Urinary bladder (tissue), 4 donors: Measurements from ENCODE around the gene EDEM3. TPM values are rescaled to one million over a fixed set of nuclear protein-coding genes. Genes with fewer than 3 reads are reported as not detected.

Source experiments
- DNase-seq: peaks from one replicate; pipeline ENCODE4 v3.0.0-alpha.2; 2015; ENCODE audit errors: extremely low spot score
- H3K27ac ChIP-seq: one replicate; pipeline ENCODE4 v1.5.1; 2013; ENCODE audit warnings: low read depth, mild to moderate bottlenecking, moderate library complexity
- H3K36me3 ChIP-seq: one replicate; pipeline ENCODE4 v1.6.1; 2013; ENCODE audit warnings: mild to moderate bottlenecking, moderate library complexity; ENCODE audit not compliant: insufficient read depth
- H3K4me1 ChIP-seq: one replicate; pipeline ENCODE4 v1.6.1; 2013; ENCODE audit warnings: mild to moderate bottlenecking, moderate library complexity; ENCODE audit not compliant: insufficient read depth
- H3K4me3 ChIP-seq: one replicate; pipeline ENCODE4 v1.5.1; 2013; ENCODE audit warnings: low read depth, low read length
- WGBS: extraction: QIAGEN DNeasy Blood & Tissue Kit; methylation state at CpG from one replicate; pipeline ENCODE4 v1.1.7; 2013; 5-methylcytosine and 5-hydroxymethylcytosine counted together
- polyA plus RNA-seq: library from polyadenylated mRNA; stranded (reverse); fragments of 200-250 nt; gene quantifications from one replicate; pipeline ENCODE4 v1.2.3, GENCODE V29; 2013
- total RNA-seq: library from RNA; depleted of rRNA; stranded (reverse); fragments of >200 nt; gene quantifications from one replicate; pipeline ENCODE4 v1.2.3, GENCODE V29; 2014
- donor health status: healthy with polysubstance abuse.
- donor health status: healthy.

Gene EDEM3
- total and polyA plus RNA-seq, 2 donors, result 11.9 to 56.3 TPM

DNA sequence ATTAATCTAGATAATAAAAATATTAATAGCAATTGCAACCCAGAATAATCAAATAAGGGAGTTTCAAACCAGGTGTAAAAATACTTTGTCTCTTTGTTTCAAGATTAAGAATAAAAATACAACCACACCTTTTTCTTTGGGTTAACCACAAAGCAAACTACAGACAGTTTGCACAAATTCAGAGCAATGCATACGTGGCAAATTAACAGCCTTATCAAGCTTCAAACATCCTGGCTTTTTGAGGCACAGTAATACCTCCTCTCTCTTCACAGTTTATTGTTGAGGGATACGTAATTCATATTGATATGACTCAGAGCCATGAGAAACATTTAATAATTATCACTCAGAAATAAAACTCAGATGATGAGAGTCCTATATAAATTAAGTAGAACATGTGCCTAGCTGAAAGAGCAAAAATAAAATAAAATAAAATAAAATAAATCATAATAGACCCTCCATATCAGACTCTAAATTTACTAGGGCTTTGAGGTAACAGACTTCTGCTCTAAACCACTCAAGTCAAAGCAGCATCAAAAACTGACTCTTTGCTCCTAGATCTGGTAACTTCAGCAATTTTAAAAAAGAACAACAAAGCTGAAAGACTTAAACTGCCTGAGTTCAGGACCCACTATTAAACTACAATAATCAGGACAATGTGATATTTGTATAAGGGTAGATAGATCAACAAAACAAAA is 11.4 kb downstream of the EDEM3 start:
- Histone ChIP-seq H3K4me1 (no peaks in the 10 kb centered on the region), H3K36me3 (no peaks in the 10 kb centered on the region), H3K27ac (no peak overlapping the region), H3K4me3 (no peak overlapping the region)
- no peak for DNase-seq
- 83% methylated on average over 2 of the region's 2 CpGs for WGBS

DNA sequence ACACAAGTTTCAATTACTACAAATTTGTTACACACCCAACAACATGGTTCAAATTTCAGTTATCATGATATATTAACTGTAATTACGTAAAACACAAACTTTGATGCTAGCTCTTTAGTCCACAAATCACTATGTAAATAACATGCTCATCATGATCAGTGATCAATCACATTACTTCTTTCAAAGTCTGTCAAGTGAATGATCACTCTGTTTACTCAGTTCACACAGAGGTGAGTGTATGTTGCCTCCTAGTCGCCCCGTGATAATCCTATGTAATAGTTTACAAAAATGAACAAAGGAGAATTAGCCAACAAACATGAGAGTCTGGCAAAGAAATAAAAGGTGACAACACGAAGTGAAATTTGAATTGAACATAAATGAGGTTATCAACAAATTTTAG is 14.3 kb downstream of the EDEM3 start:
- H3K36me3 ChIP-seq, result peaks cover 2% of the 10 kb centered on the region
- H3K4me3 ChIP-seq, result no peak overlapping the region
- no peak overlapping the region for H3K27ac ChIP-seq
- WGBS, result 70% methylated on average over 4 of the region's 4 CpGs
- no peaks in the 10 kb centered on the region for H3K4me1 ChIP-seq
- no peak for DNase-seq

DNA sequence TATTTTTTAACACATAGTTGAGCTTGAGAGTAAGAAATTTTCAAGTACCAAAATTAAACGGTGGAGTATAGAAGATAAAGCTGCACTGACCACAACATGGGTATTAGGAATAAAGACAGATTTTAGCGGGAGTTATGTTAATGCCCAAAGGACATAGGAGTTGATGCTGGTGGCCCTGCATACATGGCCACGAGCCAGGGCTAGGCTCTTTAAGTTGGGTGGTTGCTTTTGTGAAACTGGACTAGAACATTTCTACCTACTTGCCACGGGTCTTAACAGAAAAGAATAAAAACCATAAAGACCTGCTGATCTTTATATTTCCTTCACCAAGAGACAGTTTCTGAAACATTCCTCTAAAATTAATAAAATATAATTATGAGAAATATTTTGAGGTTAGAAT is 14.9 kb downstream of the EDEM3 start:
- Histone ChIP-seq H3K27ac (no peak overlapping the region), H3K4me1 (no peaks in the 10 kb centered on the region), H3K36me3 (peaks cover 2% of the 10 kb centered on the region), H3K4me3 (no peak overlapping the region)
- no peak for DNase-seq
- 93% methylated on average over 4 of the region's 4 CpGs for WGBS

DNA sequence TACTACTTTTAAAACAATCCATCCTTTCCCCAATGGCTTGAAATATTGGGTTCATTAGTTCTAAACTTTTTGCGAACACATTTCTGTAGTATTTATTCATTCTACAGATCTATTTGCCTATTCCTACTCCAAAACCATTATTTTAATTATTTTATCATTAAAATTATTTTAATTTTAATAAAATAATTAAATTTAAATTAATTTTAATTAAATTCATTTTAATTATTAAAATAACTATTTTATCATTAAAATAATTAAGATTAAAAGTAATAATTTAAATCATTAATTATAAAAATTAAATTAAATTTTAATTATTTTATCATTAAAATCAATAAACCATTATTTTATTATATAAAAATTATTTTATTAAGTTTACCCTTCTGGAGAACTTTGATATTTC is 15.6 kb downstream of the EDEM3 start:
- no peak overlapping the region for H3K27ac ChIP-seq
- peaks cover 2% of the 10 kb centered on the region for H3K36me3 ChIP-seq
- no peak for DNase-seq
- no peak overlapping the region for H3K4me3 ChIP-seq
- no peaks in the 10 kb centered on the region for H3K4me1 ChIP-seq
- 99% methylated on average over 1 of the region's 1 CpG for WGBS

DNA sequence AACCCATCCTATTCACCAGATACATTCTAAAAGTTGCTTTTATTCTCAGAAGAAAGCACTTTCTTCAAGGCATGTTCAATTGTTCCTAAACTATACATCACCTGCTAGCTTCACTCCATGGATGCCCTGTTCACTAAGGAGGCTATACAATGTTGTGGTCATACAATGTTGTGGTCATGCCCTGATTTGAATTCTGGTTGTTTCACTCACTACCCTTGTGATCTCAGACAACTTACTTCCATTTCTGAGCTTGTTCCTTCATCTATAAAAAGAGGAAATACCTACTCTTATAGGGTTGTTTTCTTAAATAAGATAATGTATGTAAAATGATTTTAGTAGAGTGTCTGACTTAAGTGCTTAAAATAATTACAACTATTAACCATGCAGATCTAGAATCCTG is 19.7 kb downstream of the EDEM3 start:
- no peak for DNase-seq
- H3K4me1 ChIP-seq, result no peaks in the 10 kb centered on the region
- H3K36me3 ChIP-seq, result peaks cover 2% of the 10 kb centered on the region
- H3K27ac ChIP-seq, result no peak overlapping the region
- no peak overlapping the region for H3K4me3 ChIP-seq

DNA sequence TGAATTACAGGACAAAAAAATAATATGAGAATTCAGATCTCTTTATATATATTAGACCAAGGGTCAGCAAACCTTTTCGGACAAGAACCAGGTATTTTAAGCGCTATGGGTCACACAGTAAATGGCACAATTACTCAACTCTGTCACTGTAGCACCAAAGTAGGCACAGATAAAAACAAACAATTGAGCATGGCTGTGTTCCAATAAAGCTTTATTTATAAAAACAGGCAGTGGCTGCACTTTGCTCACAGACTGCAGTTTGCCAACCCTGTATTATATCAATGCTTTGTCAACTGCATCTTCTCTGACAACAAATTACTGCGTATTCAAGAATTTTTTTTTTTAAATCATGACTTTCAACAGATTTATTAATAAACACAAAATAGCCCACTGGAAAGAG is 29.8 kb downstream of the EDEM3 start:
- Histone ChIP-seq H3K4me3 (no peak overlapping the region), H3K4me1 (no peaks in the 10 kb centered on the region), H3K36me3 (no peaks in the 10 kb centered on the region), H3K27ac (no peak overlapping the region)
- no peak for DNase-seq
- WGBS, result 98% methylated on average over 3 of the region's 3 CpGs

DNA sequence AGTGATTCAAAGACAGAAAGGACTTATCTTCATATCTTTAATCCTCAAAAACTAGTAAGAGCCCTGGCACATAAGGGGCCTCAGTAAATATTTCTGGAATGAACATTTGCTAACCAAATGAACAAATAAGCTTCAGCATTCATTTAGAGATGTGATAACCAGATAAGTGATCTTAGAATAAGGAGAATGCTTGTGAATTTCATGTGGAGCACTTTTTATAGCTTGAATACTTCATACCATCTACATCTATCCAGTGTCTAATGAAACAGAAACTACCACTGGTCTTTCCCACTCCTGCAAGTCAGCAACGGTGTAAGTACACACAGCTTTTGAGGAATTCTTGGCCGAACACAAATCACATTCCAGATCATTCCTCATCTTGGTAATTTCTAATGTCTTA is 38.5 kb downstream of the EDEM3 start:
- Histone ChIP-seq H3K27ac (no peak overlapping the region), H3K4me3 (no peak overlapping the region), H3K36me3 (no peaks in the 10 kb centered on the region), H3K4me1 (no peaks in the 10 kb centered on the region)
- no peak for DNase-seq
- 68% methylated on average over 2 of the region's 2 CpGs for WGBS

DNA sequence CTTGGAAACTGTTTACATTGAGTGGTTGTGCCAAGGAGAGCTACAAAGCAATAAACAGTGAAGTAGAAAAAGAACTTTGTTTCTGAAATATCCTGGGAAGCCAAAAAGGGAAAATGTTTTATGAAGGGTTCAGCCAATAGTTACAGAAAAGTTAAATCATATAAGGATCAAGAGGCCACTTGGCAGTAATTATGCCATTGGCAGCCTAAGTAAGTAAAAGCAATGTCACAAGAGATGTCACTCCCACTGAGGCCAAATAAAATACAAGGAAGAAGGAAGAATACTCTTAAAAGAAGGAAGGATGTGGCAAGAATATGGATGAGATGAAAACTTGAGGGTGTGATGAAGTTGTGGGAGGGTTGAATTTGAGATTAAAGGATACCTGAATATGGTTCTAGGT is 45.2 kb downstream of the EDEM3 start:
- no peak overlapping the region for H3K27ac ChIP-seq
- H3K4me1 ChIP-seq, result no peaks in the 10 kb centered on the region
- peaks cover 3% of the 10 kb centered on the region for H3K36me3 ChIP-seq
- no peak for DNase-seq
- H3K4me3 ChIP-seq, result no peak overlapping the region

DNA sequence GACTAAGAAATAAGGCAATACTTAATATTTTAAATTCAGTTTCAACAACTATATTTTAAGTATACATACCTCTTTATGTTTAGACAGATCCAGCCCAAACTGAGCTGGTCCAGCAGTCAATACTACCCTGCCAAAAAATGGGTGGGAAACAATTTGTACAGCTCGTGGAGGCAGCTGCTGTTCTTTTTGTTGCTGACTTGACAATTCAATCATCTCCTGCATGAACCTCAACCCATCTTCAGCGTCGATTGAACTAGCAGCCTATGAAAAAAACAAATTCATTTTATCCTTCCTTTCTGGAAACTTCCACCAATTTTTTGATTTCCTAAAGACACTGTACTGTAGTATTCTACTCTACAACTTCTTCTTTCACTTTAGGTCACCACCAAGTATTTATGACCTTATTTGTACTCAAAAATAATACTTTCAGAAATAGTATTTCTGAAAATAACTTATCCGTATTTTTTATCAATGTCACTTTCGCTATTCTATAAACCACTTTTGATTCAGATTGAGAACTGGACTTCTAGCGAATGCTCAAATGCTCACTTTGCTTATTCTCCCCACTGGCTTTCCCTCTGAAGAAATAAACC is 46.5 kb downstream of the EDEM3 start:
- Histone ChIP-seq H3K4me1 (no peaks in the 10 kb centered on the region), H3K4me3 (no peak overlapping the region), H3K36me3 (peaks cover 3% of the 10 kb centered on the region), H3K27ac (no peak overlapping the region)
- 73% methylated on average over 6 of the region's 6 CpGs for WGBS
- DNase-seq, result no peak

DNA sequence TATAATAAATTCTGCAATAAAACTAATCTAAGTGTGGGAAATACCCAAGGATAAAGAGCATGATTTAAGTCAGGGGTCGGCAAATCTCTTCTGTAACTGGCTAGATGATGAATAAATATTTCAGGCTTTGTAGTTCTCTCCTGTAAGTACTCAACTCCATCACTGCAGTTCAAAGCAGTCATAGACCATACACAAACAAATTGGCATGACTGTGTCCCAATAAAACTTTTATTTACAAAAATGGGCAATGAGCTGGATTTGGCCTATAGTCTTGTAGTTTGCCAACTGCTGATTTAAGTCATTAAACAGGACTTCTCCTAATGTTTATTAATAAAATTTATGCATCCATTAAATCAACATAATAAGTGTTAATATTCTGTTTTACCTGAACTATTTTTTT is 49.4 kb downstream of the EDEM3 start:
- Histone ChIP-seq H3K36me3 (peaks cover 3% of the 10 kb centered on the region), H3K4me1 (no peaks in the 10 kb centered on the region), H3K27ac (no peak overlapping the region), H3K4me3 (no peak overlapping the region)
- no peak for DNase-seq
- WGBS, result 79% methylated on average over 1 of the region's 1 CpG

DNA sequence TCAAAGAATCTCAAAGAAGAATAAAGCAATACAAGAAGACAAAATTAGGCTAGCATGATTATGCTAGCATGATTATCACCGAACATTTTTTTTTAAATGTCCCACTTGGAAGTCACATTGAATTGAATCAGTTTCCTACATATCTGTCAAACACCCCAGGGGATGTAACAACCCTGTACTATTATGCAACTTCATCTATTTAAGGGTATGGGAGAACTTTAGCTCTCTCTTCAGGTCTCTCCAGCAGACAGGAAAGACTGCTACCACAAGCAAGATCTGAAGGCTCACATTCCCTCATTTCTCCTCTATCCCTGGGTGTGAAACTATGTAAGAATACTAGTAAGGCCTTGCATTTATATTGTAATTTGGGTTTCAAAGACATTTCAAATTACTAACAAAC is 52.8 kb downstream of the EDEM3 start:
- Histone ChIP-seq H3K4me3 (no peak overlapping the region), H3K36me3 (no peaks in the 10 kb centered on the region), H3K4me1 (no peaks in the 10 kb centered on the region), H3K27ac (no peak overlapping the region)
- DNase-seq, result no peak
- WGBS, result 82% methylated on average over 1 of the region's 1 CpG

DNA sequence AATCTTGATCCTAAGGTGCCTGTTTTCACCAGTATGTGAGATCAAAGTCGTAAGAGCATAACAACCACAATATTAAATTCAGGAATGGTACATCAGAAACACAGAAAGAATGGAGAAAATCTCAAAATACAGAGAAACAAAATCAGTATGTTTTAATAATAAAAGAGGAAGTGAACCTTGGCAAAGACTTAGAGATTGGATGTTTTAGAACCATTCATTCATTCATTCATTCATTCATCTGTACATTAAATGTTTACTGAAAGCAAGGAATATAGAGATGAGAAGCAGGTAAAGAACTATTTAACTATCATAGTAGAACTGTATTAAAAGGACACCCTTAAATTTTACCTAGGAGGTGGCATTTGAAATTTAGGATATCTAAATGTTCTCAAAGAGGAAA is 55.7 kb downstream of the EDEM3 start:
- H3K4me3 ChIP-seq, result no peak overlapping the region
- no peak overlapping the region for H3K27ac ChIP-seq
- no peaks in the 10 kb centered on the region for H3K4me1 ChIP-seq
- WGBS, result 93% methylated on average over 1 of the region's 1 CpG
- H3K36me3 ChIP-seq, result no peaks in the 10 kb centered on the region
- DNase-seq, result no peak

DNA sequence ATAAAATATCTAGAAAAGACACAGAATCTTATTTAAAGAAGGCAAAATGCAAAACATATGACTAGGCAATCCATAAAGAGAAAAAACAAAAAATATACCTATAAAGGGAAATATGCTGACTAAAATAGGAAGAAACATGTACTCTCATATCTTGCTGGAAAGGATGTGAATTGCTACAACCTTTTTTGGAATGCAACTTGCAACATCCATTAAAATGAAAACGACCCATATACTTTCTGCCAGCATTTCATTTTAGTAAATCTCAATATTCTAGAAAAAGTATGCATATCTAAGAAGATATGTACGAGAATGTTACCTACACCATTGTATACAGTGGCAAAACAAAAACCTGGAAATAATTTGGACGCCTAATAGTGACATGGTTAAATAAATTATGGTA is 56.6 kb downstream of the EDEM3 start:
- DNase-seq, result no peak
- 74% methylated on average over 3 of the region's 3 CpGs for WGBS
- Histone ChIP-seq H3K36me3 (peaks cover 2% of the 10 kb centered on the region), H3K4me3 (no peak overlapping the region), H3K27ac (no peak overlapping the region), H3K4me1 (no peaks in the 10 kb centered on the region)

DNA sequence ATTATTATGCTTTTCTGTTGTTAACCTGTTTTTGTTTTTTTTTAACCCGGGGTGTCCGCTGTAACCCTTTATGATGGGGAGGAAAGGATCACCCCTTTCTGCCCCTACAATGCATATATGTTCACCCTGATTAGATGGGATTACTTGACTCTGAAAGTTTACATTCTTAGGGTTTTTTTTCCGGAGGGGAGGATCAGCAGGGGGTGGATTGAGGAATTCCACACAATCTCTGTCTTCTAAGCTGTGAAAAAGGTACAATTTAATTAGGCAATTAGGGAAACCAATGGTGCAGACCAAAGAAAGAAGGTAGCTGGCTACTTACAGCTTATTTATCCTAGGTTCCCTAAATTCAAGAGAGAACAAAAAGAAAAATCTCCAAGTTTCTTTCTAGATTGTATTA is 58.3 kb downstream of the EDEM3 start:
- WGBS, result 59% methylated on average over 3 of the region's 3 CpGs
- no peak overlapping the region for H3K4me3 ChIP-seq
- H3K36me3 ChIP-seq, result peaks cover 2% of the 10 kb centered on the region
- DNase-seq, result no peak
- no peak overlapping the region for H3K27ac ChIP-seq
- no peaks in the 10 kb centered on the region for H3K4me1 ChIP-seq

DNA sequence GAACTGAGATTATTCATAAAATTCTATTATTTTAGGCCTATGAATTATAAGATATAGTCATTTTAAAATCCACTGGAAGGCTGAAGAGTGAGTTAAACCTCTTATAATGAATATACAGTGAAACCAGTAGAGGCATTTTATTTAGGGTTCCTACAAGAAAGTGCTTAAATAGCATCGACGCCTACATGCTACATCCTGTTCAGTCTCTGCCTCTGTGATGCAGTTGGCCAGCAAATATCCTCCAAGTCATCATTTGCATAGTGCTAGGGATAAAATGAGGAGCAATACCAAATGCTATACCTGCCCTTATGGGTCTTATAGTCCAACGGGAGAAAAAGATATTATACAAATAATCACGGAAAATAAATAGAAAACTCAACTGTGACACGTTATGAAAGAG is 59.6 kb downstream of the EDEM3 start:
- H3K4me3 ChIP-seq, result no peak overlapping the region
- H3K27ac ChIP-seq, result no peak overlapping the region
- no peaks in the 10 kb centered on the region for H3K4me1 ChIP-seq
- peaks cover 2% of the 10 kb centered on the region for H3K36me3 ChIP-seq
- 85% methylated on average over 5 of the region's 5 CpGs for WGBS
- no peak for DNase-seq
